NCI-H2029 (cell line): Measurements from ENCODE around the gene SSX4B.
"Not testable (repeated sequence)": the region's sequence is repeated elsewhere in the genome, so short reads cannot be mapped to it uniquely, and the experiment has no call there.

ENCODE experiments used
- DNase-seq: peaks from one replicate; lab custom pipeline; 2025; lab: John Stamatoyannopoulos, UW

The SSX4B gene, protein sequence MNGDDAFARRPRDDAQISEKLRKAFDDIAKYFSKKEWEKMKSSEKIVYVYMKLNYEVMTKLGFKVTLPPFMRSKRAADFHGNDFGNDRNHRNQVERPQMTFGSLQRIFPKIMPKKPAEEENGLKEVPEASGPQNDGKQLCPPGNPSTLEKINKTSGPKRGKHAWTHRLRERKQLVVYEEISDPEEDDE

DNA sequence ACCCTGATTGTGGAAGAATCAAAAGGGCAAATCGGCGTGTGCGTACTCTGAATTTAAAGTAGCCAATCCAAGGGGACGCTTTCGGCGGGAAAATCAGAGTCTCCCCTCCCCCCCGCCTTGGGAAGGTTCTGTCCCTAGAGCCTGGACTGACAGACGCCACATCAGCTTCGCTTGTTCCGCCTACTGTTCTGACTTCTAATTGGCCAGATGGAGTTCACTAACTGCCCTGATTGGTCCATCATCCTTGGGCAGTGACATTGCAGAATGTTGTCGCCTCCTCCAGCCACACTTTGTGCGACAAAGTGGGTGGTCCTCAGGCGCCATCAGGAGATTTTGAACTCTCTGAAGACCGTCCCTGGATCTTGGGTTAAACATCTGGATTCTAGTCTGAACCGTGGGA lies at the start of gene SSX4B:
SSX4B (minus strand) TSS at position 101 of the 400 bp plus-strand sequence. CDS start 588 bp downstream, outside the sequence.
- not testable (repeated sequence) for DNase-seq

DNA sequence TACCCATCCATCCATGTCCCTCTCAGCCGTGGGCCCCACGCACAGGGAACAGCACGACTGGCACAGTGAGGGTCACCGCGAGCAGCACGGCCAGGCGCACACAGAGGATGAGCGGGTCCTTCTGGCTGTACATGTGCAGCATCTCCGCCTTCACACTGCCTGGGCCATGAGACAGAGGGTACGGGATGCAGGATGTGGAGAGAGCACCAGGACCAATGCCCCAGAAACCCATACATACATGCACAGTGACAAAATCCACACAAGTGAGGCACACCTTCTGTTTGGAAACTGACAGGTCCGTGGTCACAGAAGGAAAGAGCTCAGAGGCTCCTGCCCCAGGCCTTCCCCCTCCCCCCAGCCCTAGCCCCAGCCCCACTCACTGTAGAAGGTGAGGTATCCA lies 48.8 kb upstream of the SSX4B start:
- no peak for DNase-seq

- DNase-seq = no peak
Observed at GRCh38 chrX:48460031-48460430, 48.3 kb upstream of the SSX4B start.

- DNase-seq = no peak
Observed at GRCh38 chrX:48459483-48459882, 47.7 kb upstream of the SSX4B start.

DNA sequence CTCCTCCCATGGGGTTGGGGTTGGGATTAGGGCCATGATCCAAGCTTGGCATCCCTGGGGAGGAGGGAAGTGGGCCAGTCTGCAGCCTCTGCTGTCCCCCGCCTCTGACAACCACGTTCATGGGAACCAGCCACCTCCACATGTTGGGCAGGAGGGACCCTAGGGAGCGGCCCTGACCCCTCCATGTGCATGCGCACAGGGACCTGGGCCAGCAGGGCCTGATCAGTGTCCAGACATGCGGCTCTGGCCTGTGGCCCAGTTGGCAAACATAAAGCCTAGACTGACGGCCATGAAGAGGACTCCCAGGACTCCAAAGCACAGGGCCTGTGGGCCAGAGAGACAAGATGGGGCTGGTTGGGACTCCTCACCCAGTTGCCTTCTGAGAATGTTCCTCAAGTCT lies 47.0 kb upstream of the SSX4B start:
- no peak for DNase-seq

- no peak for DNase-seq
Observed at GRCh38 chrX:48456628-48457331, 45.0 kb upstream of the SSX4B start.

DNA sequence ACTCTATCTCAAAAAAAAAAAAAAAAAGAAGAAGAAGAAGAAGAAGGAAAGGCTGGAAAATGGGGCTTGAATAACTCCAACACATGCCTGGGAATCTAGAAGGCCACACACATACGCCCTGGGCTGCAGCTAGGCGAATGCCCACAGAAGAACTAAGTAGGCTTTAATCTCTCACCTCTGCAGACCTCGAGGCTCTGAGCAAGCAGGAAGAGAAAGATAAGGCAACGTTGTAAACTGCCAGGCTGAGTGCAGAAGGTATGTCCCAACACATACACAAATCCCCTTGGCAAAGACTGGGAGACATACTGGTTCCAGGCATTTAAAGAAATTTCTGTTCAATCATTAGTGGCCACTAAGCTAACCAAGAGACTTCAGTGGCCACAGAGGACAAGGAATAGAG lies 39.9 kb upstream of the SSX4B start:
- DNase-seq = no peak

- DNase-seq = no peak
Observed at GRCh38 chrX:48450076-48450475, 38.3 kb upstream of the SSX4B start.

GRCh38 chrX:48447201-48447600 lies 35.4 kb upstream of the SSX4B start:
- not testable (repeated sequence) for DNase-seq

DNA sequence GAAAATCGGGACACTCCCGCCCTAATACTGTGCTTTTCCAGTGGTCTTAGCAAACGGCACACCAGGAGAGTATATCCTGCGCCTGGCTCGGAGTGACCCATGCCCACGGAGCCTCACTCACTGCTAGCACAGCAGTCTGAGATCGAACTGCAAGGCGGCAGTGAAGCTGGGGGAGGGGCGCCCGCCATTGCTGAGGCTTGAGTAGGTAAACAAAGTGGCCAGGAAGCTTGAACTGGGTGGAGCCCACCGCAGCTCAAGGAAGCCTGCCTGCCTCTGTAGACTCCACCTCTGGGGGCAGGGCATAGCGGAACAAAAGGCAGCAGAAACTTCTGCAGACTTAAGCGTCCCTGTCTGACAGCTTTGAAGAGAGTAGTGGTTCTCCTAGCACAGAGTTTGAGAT lies 22.0 kb upstream of the SSX4B start:
- DNase-seq = not testable (repeated sequence)

- not testable (repeated sequence) for DNase-seq
Observed at GRCh38 chrX:48430166-48430565, 18.4 kb upstream of the SSX4B start.

DNA sequence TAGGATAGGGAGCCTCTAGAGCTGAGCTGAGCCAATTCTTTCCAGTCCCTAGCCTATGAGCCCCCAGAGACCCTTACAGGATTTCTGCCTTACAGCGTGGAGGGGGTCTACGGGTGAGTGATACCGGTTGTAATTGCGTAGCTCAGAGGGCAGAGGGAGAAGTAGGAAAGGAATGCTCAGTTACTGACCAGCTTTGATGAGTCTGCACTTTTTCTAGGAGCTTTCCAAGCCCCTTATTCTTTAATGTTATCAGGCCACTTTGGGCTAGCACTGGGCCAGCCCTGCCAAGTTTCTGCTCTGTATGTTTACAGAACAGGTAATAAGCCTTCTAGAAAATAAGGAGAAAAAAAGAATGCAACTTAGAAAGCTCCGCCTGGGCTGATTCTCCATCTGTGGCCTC lies 17.8 kb upstream of the SSX4B start:
- DNase-seq = not testable (repeated sequence)

- not testable (repeated sequence) for DNase-seq
Observed at GRCh38 chrX:48427027-48427716, 15.4 kb upstream of the SSX4B start.

DNA sequence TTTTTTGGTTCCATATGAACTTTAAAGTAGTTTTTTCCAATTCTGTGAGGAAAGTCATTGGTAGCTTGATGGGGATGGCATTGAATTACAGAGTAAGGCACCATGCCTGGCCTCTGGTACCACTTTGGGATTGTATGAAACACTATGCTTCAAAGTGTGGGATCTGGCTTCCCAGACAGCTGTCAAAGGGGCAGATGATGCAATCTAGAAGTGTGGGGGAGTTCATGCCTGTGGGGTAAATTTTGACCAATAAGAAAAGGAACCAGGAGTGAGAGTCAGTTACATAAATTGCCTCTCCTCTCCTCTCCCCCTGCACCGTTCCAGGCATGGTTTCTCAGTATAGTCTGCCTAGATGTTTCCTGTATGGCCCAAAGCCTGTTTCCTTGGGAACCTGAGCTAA lies 13.9 kb downstream of the SSX4B start:
- not testable (repeated sequence) for DNase-seq

DNA sequence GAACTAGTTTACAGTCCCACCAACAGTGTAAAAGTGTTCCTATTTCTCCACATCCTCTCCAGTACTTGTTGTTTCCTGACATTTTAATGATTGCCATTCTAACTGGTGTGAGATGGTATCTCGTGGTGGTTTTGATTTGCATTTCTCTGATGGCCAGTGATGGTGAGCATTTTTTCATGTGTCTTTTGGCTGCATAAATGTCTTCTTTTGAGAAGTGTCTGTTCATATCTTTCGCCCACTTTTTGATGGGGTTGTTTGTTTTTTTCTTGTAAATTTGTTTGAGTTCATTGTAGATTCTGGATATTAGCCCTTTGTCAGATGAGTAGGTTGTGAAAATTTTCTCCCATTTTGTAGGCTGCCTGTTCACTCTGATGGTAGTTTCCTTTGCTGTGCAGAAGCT lies 14.8 kb downstream of the SSX4B start:
- DNase-seq = not testable (repeated sequence)

- not testable (repeated sequence) for DNase-seq
Observed at GRCh38 chrX:48383239-48383638, 28.5 kb downstream of the SSX4B start, which contains the start of gene SSX4. SSX4 (plus strand) TSS chrX:48383539; CDS start chrX:48384054, 515 bp downstream.

- DNase-seq = not testable (repeated sequence)
Observed at GRCh38 chrX:48370408-48370807, 41.4 kb downstream of the SSX4B start.

GRCh38 chrX:48367717-48368408 lies 43.9 kb downstream of the SSX4B start:
- DNase-seq = not testable (repeated sequence)

- not testable (repeated sequence) for DNase-seq
Observed at GRCh38 chrX:48359281-48359680, 52.5 kb downstream of the SSX4B start.

DNA sequence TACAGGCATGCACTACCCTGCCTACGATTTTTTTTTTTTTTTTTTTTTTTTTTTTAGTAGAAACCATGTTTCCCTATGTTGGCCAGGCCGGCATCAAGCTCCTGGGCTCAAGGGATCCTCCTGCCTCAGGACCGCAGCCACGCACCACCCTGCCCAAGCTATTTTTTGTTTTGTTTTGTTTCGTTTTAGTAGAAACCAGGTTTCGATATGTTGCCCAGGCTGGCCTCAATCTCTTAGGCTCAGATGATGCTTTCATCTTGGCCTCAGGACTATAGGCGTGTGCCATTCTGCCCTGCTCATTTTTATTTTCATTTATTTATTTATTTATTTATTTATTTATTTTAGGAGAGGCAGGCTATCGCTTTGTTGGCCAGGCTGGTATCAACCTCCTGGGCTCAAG lies 54.1 kb downstream of the SSX4B start:
- no peak for DNase-seq

DNA sequence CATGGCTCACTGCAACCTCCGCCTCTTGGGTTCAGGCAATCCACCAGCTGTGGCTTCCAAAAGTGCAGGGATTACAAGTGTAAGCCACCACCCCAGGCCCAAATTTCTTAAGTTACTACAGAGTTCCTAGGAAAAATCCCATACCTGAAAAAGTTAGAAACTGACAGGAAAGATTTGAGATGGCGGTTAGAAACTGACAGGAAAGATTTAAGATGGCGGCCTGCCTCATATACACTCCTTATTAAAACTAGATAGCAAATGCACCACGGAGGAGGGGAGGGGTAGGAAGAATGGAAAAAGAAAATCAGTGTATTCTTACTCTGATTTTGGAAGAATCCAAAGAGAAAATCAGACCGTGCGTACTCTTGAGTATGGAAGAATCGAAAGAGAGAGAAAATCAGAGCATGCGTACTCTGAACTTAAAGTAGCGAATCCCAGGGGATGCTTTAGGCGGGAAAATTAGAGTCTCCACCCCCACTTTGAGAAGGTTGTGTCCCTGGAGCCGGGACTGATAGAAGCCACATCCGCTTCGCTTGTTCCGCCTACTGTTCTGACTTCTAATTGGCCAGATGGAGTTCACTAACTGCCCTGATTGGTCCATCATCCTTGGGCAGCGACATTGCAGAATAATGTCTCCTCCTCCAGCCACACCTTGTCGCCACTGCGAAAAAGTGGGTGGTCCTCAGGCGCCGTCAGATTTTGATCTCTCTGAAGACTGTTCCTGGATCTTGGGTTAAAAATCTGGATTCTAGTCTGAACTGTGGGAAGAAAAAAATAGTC lies 55.3 kb downstream of the SSX4B start, which contains the start of gene SSX3:
SSX3 (minus strand) TSS at position 389 of the 780 bp plus-strand sequence. CDS start 1,454 bp downstream, outside the sequence.
- DNase-seq = not testable (repeated sequence)
